Measurements from ENCODE around the gene PTER.

The PTER gene

DNA sequence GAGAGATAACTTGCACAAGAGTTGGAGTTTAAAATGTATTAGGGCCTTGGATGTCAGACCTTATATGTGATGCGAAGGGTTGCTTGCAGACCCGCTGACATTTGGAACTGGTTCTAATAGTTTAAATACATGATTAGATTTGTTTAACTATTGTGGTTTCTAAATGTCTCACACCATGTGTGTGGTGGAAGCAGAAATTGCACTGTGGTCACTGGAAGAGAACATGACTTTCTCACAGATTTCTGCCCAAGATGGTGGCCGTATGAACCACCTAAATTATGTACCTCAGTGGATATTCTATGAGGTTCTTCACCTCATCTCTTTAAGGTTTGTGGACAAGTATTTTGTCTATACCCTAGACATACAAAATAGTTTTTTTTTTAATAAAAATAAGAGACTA, 93.0 kb downstream of the PTER start:
- in situ Hi-C loops (cut with HindIII; ENCODE audit: low sequenced_read_pairs), result no loop called here

DNA sequence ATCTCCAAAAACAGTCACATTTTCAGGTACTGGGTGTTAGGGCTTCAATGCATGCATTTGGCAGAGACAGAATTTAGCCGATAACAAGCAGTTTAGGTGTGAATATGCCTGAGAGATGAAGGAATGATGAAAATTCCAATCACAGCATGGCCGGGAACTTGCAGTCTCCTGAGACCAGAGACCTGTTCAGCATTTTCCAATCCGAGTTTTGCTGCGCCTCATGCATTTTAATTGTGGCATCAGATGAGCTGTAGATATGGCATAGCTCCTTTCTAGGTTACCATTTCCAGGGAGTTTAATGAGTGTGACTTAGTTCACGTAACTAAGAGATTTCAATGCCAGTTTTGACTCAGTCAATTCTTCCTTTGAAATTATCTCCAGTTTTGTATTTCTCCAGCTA, 99.3 kb downstream of the PTER start:
- in situ Hi-C loops (cut with HindIII; ENCODE audit: low sequenced_read_pairs), result no loop called here

DNA sequence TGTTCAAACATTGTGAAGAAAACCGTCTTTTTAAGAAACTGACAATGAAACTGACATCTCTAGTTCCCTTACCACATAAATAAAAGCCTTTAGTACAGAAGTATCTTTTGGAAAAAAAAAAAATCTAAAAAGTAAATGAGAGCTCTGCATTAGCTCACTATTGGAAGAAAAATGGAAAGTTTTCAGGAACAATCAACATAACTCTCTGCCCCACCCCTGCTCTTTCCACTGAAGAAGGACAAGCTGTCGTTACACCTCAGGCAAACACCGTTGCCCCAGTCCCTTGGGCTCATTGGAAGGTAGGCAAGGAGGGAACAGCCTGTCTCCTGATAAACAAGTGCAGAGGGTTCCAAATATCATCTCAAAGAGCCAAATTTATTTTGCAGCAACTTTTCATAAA, 107.3 kb downstream of the PTER start:
- in situ Hi-C loops (cut with HindIII; ENCODE audit: low sequenced_read_pairs), result no loop called here

DNA sequence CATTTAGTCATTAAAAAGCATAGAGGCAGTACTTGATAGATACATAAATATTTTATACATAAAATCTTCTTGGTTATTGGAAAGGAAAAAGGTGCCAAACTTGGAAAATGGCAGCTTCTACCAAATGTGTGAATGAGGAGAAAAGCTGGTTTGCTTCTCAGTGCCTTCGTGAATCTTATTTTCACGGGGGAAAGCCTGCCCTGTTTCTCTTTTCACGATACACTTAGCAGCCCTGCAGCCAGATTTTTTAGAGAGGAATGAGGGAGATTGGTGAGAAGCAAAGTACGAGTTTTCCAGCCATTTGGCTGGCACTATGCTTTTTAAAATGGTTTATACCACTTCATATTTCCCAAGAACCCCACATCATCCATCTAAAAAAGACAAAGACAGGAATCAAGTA, 107.8 kb downstream of the PTER start:
- in situ Hi-C loops (cut with HindIII; ENCODE audit: low sequenced_read_pairs), result no loop called here

DNA sequence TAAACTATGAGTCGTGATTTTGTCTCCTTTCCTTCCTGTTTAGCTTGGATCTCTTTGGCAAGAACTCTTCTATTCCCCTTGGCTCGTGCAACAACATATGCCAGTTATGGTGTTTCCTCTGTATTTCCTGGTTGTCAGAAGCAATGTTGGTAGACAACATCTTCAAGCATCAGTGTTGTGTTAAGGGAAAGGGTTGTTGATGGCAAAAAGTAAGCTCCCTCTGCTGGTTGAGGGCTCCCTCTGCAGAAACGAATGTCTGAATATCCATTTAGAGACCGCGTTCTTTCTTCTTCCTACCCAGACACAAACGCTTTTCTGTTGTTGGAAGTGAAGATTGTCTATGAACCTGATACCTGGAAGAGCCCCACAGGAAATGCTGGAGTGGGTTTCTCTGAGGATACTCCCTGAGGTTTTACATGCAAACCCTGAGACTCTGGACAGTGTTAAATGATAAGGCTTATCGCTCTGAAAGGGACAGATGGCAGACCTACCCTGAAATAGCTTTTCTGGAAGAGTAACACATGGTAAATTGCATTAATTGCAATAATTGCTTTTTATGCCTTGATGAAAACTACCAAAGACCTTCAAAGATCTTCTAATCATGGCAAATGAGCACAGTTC, 108.4 kb downstream of the PTER start:
- in situ Hi-C loops (cut with HindIII; ENCODE audit: low sequenced_read_pairs), result no loop called here

DNA sequence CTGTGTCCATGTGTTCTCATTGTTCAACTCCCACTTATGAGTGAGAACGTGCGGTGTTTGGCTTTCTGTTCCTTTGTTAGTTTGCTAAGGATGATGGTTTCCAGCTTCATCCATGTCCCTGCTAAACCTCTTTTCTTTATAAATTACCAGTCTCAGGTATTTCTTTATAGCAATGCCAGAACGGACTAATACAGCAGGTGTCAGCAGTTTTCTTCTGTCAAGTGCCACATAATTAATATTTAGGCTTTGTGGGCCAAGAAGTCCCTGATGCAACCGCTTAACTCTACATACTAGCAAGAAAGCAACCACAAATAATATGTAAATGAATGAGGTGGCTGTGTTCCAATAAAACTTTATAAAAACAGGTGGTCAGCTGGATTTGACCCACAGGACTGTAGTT, 111.2 kb downstream of the PTER start:
- in situ Hi-C loops (cut with HindIII; ENCODE audit: low sequenced_read_pairs), result no loop called here

DNA sequence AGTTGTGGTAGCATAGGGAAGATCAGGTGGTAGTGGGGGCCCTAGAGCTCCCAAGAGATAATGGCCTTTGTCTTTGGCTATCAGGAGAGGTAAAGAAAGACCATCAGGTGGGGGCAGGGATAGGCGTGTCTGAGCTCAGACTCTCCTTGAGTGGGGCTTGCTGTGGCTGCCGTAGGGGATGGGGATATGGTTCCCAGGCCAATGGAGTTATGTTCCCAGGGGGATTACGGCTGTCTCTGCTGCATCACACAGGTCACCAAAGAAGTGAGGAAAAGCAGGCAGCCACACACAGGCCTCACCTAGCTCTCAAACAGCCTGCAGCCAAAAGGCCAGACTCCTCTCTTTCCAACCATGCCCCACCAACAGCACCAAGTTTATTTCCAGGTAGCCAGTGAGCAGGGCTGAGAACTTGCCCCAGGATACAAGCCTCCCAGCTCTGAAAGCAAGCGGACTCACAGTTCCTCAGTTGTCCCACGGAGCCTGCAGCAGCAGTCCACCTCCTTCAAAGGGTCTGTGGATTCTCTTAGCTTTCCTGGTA, 122.5 kb downstream of the PTER start:
- in situ Hi-C loops (cut with HindIII; ENCODE audit: low sequenced_read_pairs), result no loop called here

DNA sequence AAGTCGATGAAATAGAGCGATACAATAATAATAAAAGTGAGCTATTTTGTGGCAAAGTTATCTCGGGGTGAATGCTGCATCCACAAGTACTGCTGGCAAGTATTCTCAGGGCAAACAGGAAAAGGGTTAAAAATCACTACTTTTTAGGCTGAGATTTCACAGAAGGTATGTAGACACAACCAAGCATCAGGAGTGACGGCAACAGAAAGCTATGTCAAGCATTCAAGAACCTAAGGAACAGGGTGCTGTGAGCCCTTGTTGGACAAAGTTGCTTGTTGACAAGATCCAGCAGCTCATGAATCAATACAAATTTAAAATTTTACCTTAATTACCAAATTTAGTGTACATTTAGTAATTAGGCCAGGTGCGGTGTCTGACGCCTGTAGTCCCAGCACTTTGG, 126.1 kb downstream of the PTER start:
- in situ Hi-C loops (cut with HindIII; ENCODE audit: low sequenced_read_pairs), result no loop called here
